ENCODE results near the gene SETD3. TPM values are rescaled to one million over a fixed set of nuclear protein-coding genes. Genes with fewer than 3 reads are reported as not detected.
A peak's percentile ranks its signal among the peaks of the same experiment; 100 is the strongest.
"Not testable (repeated sequence)": the region's sequence is repeated elsewhere in the genome, so short reads cannot be mapped to it uniquely, and the experiment has no call there.

The SETD3 gene

DNA sequence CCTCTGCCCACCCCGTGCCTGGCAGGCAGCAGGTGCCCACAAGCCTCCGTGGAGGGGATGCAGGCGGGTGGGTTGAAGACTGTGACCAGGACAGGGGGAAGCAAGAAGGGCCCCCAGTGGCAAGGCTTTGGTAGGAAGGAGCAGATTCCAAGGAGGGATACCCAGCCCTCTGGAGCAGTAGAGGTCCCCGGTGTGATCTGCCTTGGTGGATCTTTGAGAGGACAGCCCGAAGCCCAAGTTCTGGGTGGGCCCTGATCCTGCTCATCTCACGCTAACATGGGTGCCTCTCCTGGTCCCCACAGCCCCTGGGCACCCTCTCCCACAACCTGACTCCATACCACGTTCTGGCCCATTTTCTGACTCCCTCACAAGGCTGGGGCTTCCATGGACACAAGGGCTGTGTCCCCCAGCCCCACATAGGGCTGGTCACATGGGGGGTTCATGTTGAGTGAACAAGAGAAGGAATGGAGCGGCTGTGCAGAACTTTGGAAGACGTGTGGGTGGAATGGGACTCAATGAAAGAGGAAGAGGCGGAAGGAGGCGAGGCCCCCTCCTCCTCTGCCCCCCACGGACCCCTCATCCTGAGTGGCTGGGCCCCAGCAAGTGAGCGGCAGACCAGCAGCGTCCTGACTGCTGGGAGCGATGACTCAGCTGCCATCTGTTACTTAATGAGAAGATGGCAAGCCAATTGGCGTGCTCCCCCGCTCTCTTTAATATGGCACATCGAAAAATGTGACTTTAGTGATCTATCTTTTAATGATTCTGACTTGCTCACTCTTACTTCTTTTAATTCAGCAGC, 131.6 kb downstream of the SETD3 start:
- DNase-seq (ENCODE audit: low spot score) = no peak
- H2BK12ac ChIP-seq (ENCODE audit: low read length) = no peak overlapping the region
- H2AFZ ChIP-seq (ENCODE audit: low read length) = peak overlapping the region; percentile 29
- H3K4ac ChIP-seq (ENCODE audit: low read length) = peak overlapping the region; percentile 40
- H3K27me3 ChIP-seq (ENCODE audit: control insufficient read depth in 3 of 3, insufficient read depth in 3 of 3, low read depth in 1 of 3, low read length in 3 of 3) = peaks cover 0 to 25% (median 0%) of the 10 kb centered on the region in 3 experiments
- H3K9ac ChIP-seq (ENCODE audit: low read depth, low read length, poor library complexity) = no peak overlapping the region
- peak overlapping the region; percentile 57 for H3K23ac ChIP-seq (ENCODE audit: low read depth, low read length, poor library complexity)
- no peak overlapping the region for H3K27ac ChIP-seq (replicated peaks; ENCODE audit: low read length)
- H3K18ac ChIP-seq (ENCODE audit: low read length) = peak overlapping the region; percentile 59
- no peak overlapping the region for H2BK15ac ChIP-seq (ENCODE audit: low read length)
- no peak overlapping the region for H4K8ac ChIP-seq (ENCODE audit: low read depth, low read length)
- H3K4me2 ChIP-seq (ENCODE audit: insufficient read depth, low read length, poor library complexity, severe bottlenecking) = no peak overlapping the region
- H2AK5ac ChIP-seq (ENCODE audit: low read depth, low read length) = peak overlapping the region; percentile 78
- no peak overlapping the region for H2BK5ac ChIP-seq (ENCODE audit: low read length)
- no peaks in the 10 kb centered on the region for H3K36me3 ChIP-seq (replicated peaks in 1 of 2; ENCODE audit: control insufficient read depth in 2 of 2, insufficient read depth in 2 of 2, low read length in 2 of 2)
- no CpG with 5 or more reads among the region's 18 CpGs for WGBS, 2 donors (ENCODE audit: extremely low coverage in 2 of 2, insufficient read length in 2 of 2, insufficient replicate concordance in 1 of 2)
- no peaks in the 10 kb centered on the region for H3K9me3 ChIP-seq (replicated peaks in 1 of 2; ENCODE audit: control insufficient read depth in 2 of 2, insufficient read depth in 1 of 2, low read depth in 1 of 2, low read length in 2 of 2)
- no peak overlapping the region for H2BK120ac ChIP-seq (ENCODE audit: low read depth, low read length)
- no peak overlapping the region for H4K91ac ChIP-seq (ENCODE audit: low read depth, low read length, poor library complexity)
- H3K4me1 ChIP-seq (ENCODE audit: control insufficient read depth in 2 of 2, insufficient read depth in 1 of 2, low read depth in 1 of 2, low read length in 2 of 2) = peaks cover 0 to 6% of the 10 kb centered on the region in 2 donors
- no peaks in the 10 kb centered on the region for H3K79me1 ChIP-seq (ENCODE audit: low read depth, low read length)
- H3K14ac ChIP-seq (ENCODE audit: low read length) = no peak overlapping the region
- H3K4me3 ChIP-seq (ENCODE audit: low read length in 2 of 2) = no peak overlapping the region

DNA sequence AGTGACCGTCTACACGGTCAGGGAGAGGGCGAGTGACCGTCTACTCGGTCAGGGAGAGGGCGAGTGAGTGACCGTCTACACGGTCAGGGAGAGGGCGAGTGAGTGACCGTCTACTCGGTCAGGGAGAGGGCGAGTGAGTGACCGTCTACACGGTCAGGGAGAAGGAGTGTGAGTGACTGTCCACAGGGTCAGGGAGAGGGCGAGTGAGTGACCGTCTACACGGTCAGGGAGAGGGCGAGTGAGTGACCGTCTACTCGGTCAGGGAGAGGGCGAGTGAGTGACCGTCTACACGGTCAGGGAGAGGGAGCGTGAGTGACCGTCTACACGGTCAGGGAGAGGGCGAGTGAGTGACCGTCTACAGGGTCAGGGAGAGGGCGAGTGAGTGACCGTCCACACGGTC, 132.4 kb downstream of the SETD3 start:
- H3K4me1 ChIP-seq (ENCODE audit: control insufficient read depth in 2 of 2, insufficient read depth in 1 of 2, low read depth in 1 of 2, low read length in 2 of 2); H2BK120ac ChIP-seq (ENCODE audit: low read depth, low read length); H4K8ac ChIP-seq (ENCODE audit: low read depth, low read length); H3K9ac ChIP-seq (ENCODE audit: low read depth, low read length, poor library complexity); H3K27ac ChIP-seq (replicated peaks; ENCODE audit: low read length); H3K4me2 ChIP-seq (ENCODE audit: insufficient read depth, low read length, poor library complexity, severe bottlenecking); H3K36me3 ChIP-seq (replicated peaks in 1 of 2; ENCODE audit: control insufficient read depth in 2 of 2, insufficient read depth in 2 of 2, low read length in 2 of 2); H3K4ac ChIP-seq (ENCODE audit: low read length); H3K4me3 ChIP-seq (ENCODE audit: low read length in 2 of 2); H2AFZ ChIP-seq (ENCODE audit: low read length); H3K79me1 ChIP-seq (ENCODE audit: low read depth, low read length); H2AK5ac ChIP-seq (ENCODE audit: low read depth, low read length); H3K9me3 ChIP-seq (replicated peaks in 1 of 2; ENCODE audit: control insufficient read depth in 2 of 2, insufficient read depth in 1 of 2, low read depth in 1 of 2, low read length in 2 of 2); H2BK5ac ChIP-seq (ENCODE audit: low read length); H3K23ac ChIP-seq (ENCODE audit: low read depth, low read length, poor library complexity); H4K91ac ChIP-seq (ENCODE audit: low read depth, low read length, poor library complexity); H2BK15ac ChIP-seq (ENCODE audit: low read length); DNase-seq (ENCODE audit: low spot score): not testable (repeated sequence)
- no CpG with 5 or more reads among the region's 31 CpGs for WGBS, 2 donors (ENCODE audit: extremely low coverage in 2 of 2, insufficient read length in 2 of 2, insufficient replicate concordance in 1 of 2)
- Histone ChIP-seq H3K18ac (ENCODE audit: low read length) (peak overlapping the region; percentile 22), H2BK12ac (ENCODE audit: low read length) (peak overlapping the region; percentile 51), H3K27me3 (ENCODE audit: control insufficient read depth in 3 of 3, insufficient read depth in 3 of 3, low read depth in 1 of 3, low read length in 3 of 3) (peaks cover 0 to 21% (median 0%) of the 10 kb centered on the region in 3 experiments), H3K14ac (ENCODE audit: low read length) (peak overlapping the region; percentile 1)

Small RNA genes lying within 50 kb of the gene (small RNA-seq; reads per million reads assigned to genes)
- gene RNU6-91P (ENCODE audit: insufficient read depth) = not detected
